ENCODE data around the gene RPS6KB2. TPM values are rescaled to one million over a fixed set of nuclear protein-coding genes. Genes with fewer than 3 reads are reported as not detected.
"Not testable (repeated sequence)": the region's sequence is repeated elsewhere in the genome, so short reads cannot be mapped to it uniquely, and the experiment has no call there.

RPS6KB2 gene
- total RNA-seq, 1 experiment from 2014 or later, result 170 TPM

DNA sequence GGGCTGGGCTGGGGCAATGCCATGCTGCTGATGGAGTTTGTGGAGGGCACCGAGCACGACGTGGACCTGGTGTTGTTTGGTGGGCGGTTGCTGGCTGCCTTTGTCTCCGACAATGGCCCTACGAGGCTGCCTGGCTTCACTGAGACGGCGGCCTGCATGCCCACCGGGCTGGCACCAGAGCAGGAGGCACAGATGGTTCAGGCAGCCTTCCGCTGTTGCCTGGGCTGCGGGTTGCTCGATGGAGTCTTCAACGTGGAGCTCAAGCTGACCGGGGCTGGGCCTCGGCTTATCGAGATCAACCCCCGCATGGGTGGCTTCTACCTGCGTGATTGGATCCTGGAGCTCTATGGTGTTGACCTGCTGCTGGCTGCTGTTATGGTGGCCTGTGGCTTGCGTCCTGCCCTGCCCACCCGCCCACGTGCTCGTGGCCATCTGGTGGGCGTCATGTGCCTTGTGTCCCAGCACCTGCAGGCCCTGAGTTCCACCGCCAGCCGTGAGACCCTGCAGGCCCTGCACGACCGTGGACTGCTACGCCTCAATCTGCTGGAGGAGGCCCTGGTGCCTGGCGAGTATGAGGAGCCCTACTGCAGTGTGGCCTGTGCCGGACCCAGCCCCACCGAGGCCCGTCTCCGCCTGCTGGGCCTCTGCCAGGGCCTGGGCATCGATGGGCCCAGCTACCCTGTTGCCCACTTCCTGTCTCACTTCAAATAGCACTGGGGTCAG, 4.2 kb upstream of the RPS6KB2 start:
- Histone ChIP-seq H3K4me2 (ENCODE audit: low read length) (no peak overlapping the region), H3K9me2 (replicated peaks; ENCODE audit: low read length) (no peaks in the 10 kb centered on the region), H3K27me3 (ENCODE audit: low read length) (no peaks in the 10 kb centered on the region), H3K36me3 (ENCODE audit: low read depth, low read length) (no peaks in the 10 kb centered on the region), H3K4me3 (ENCODE audit: low read length) (no peak overlapping the region), H3K9me3 (ENCODE audit: low read length) (no peaks in the 10 kb centered on the region), H4K20me1 (ENCODE audit: low read length) (no peaks in the 10 kb centered on the region), H3K9ac (ENCODE audit: low read length) (no peak overlapping the region), H3K4me1 (ENCODE audit: insufficient read depth, low read length) (peaks cover 13% of the 10 kb centered on the region; the same call in 1 of the 2 replicates), H3K27ac (ENCODE audit: low read length) (no peak overlapping the region), H2AFZ (ENCODE audit: low read length) (no peak overlapping the region), H3F3A (ENCODE audit: low read length, unreplicated experiment) (no peaks in the 10 kb centered on the region), H3K79me2 (ENCODE audit: low read length) (peaks cover 8% of the 10 kb centered on the region)
- ChIA-PET CTCF (no interaction called here), POLR2A (ENCODE audit: unreplicated experiment) (interaction anchor here (0.7 kb wide), 1 partner anchor 1102 kb away, joined by 4 read pairs; no protein-coding TSS in a partner anchor)
- TF ChIP-seq, protein P1, sequence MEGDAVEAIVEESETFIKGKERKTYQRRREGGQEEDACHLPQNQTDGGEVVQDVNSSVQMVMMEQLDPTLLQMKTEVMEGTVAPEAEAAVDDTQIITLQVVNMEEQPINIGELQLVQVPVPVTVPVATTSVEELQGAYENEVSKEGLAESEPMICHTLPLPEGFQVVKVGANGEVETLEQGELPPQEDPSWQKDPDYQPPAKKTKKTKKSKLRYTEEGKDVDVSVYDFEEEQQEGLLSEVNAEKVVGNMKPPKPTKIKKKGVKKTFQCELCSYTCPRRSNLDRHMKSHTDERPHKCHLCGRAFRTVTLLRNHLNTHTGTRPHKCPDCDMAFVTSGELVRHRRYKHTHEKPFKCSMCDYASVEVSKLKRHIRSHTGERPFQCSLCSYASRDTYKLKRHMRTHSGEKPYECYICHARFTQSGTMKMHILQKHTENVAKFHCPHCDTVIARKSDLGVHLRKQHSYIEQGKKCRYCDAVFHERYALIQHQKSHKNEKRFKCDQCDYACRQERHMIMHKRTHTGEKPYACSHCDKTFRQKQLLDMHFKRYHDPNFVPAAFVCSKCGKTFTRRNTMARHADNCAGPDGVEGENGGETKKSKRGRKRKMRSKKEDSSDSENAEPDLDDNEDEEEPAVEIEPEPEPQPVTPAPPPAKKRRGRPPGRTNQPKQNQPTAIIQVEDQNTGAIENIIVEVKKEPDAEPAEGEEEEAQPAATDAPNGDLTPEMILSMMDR (conservative IDR thresholded peaks at IDR 0.05; ENCODE audit: low read depth, low read length), result no peak
- no peak for TF ChIP-seq EZH2phosphoT487 (IDR thresholded peaks at IDR 0.05; ENCODE audit: borderline replicate concordance, low read length)
- TF ChIP-seq EZH2 (IDR thresholded peaks at IDR 0.05; ENCODE audit: low read length, unreplicated experiment), result no peak
- intact Hi-C loops (cut with micrococcal nuclease), result no loop called here
- ATAC-seq (no peak), DNase-seq (no peak)
- no TSS peak for BruUV-seq (replicated peaks)

DNA sequence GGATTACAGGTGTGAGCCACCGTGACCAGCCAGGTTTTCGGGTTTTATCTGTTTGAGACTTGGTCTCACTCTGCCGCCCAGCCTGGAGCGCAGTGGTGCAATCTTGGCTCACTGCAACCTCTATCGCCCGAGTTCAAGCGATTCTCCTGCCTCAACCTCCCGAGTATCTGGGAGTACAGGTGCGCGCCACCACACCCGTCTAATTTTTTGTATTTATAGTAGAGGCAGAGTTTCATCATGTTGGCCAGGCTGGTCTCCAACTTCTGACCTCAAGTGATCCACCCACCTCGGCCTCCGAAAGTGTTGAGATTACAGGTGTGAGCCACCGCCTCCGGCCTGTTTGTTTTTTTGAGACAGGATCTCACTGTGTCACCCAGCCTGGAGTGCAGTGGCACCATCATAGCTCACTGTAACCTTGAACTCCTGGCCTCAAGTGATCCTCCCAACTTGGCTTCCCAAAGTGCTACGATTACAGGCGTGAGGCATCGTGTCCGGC, 882 bp upstream of the RPS6KB2 start:
- Histone ChIP-seq H3K4me2 (ENCODE audit: low read length) (peak overlapping the region; percentile 94), H3K79me2 (ENCODE audit: low read length) (peaks cover 34% of the 10 kb centered on the region), H3K36me3 (ENCODE audit: low read depth, low read length) (peaks cover 20% of the 10 kb centered on the region), H3K9ac (ENCODE audit: low read length) (peak overlapping the region; percentile 95; the same call in 1 of the 2 replicates), H2AFZ (ENCODE audit: low read length) (peak overlapping the region; percentile 94), H3K4me3 (ENCODE audit: low read length) (peak overlapping the region; percentile 96), H3K4me1 (ENCODE audit: insufficient read depth, low read length) (peaks cover 17% of the 10 kb centered on the region)
- CTCF ChIA-PET; H4K20me1 ChIP-seq (ENCODE audit: low read length); H3K27me3 ChIP-seq (ENCODE audit: low read length); H3K27ac ChIP-seq (ENCODE audit: low read length); H3K9me3 ChIP-seq (ENCODE audit: low read length); POLR2A ChIA-PET (ENCODE audit: unreplicated experiment); ATAC-seq; H3K9me2 ChIP-seq (replicated peaks; ENCODE audit: low read length); H3F3A ChIP-seq (ENCODE audit: low read length, unreplicated experiment); BruUV-seq (replicated peaks); DNase-seq: not testable (repeated sequence)
- intact Hi-C loops (cut with micrococcal nuclease), result loop anchor here (5.0 kb wide), 2 partner anchors 40 to 80 kb away; partner anchors contain the start of genes CDK2AP2, PITPNM1 and TMEM134

DNA sequence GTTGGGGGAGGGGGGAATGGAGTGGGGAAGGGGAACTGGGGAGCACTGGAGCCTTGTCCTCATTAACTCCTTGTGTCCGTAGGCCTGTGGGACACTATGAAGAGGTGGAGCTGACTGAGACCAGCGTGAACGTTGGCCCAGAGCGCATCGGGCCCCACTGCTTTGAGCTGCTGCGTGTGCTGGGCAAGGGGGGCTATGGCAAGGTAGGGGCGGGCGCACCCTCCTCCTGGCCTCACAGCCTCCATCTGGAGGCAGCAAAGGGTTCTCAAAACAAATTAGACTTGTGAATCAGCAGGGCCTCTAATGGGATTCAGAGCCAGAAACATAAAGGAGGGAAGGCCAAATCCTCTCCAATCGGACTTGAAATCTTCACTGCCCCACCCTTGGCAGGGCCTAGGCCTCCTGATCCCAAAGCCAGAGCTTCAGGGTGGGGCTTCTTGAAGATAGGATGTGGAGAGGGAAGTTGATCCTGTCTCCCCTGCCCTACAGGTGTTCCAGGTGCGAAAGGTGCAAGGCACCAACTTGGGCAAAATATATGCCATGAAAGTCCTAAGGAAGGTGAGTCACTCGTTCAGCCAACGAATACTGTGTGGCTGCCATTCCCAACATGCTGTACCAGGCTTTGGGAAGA, 859 bp downstream of the RPS6KB2 start:
- no peaks in the 10 kb centered on the region for H3K9me3 ChIP-seq (ENCODE audit: low read length)
- TSS peak; percentile 49 for BruUV-seq (replicated peaks)
- no peaks in the 10 kb centered on the region for H3K9me2 ChIP-seq (replicated peaks; ENCODE audit: low read length)
- no peaks in the 10 kb centered on the region for H4K20me1 ChIP-seq (ENCODE audit: low read length)
- ChIA-PET CTCF (no interaction called here), POLR2A (ENCODE audit: unreplicated experiment) (interaction anchor here (0.5 kb wide), 1 partner anchor 14 kb away, joined by 6 read pairs; the partner anchor contains the start of gene CORO1B)
- peak overlapping the region; percentile 95 for H3K9ac ChIP-seq (ENCODE audit: low read length)
- peaks cover 36% of the 10 kb centered on the region for H3K36me3 ChIP-seq (ENCODE audit: low read depth, low read length)
- TF ChIP-seq, protein P1 (conservative IDR thresholded peaks at IDR 0.05; ENCODE audit: low read depth, low read length), result no peak
- TF ChIP-seq EZH2phosphoT487 (IDR thresholded peaks at IDR 0.05; ENCODE audit: borderline replicate concordance, low read length) (no peak), EZH2 (IDR thresholded peaks at IDR 0.05; ENCODE audit: low read length, unreplicated experiment) (no peak)
- peak; percentile 13 for ATAC-seq
- H3K4me1 ChIP-seq (ENCODE audit: insufficient read depth, low read length), result peaks cover 10% of the 10 kb centered on the region
- H3F3A ChIP-seq (ENCODE audit: low read length, unreplicated experiment), result no peaks in the 10 kb centered on the region
- peak overlapping the region; percentile 94 for H3K4me2 ChIP-seq (ENCODE audit: low read length)
- H3K4me3 ChIP-seq (ENCODE audit: low read length), result peak overlapping the region; percentile 96
- DNase-seq, result no peak
- peak overlapping the region; percentile 94 for H2AFZ ChIP-seq (ENCODE audit: low read length)
- H3K27me3 ChIP-seq (ENCODE audit: low read length), result no peaks in the 10 kb centered on the region
- H3K79me2 ChIP-seq (ENCODE audit: low read length), result peaks cover 34% of the 10 kb centered on the region
- intact Hi-C loops (cut with micrococcal nuclease), result loop anchor here (2.0 to 5.0 kb wide), 4 partner anchors 14 to 78 kb away; partner anchors contain the start of genes CDK2AP2, CORO1B, PITPNM1 and TMEM134
- peak overlapping the region; percentile 18 for H3K27ac ChIP-seq (ENCODE audit: low read length)

Data from PC-3 (cell line).